HEK293 (cell line): ENCODE data around the gene GPBAR1.

Experiments
- CTCF ChIA-PET: fragments of 350-600 bp; formaldehyde crosslinking; extraction: SDS; loops from one replicate; lab custom pipeline; 2021; ENCODE audit warnings: antibody characterized with exemption; lab: Yijun Ruan, JAX
- POLR2A ChIA-PET: fragments of 300-600 bp; formaldehyde crosslinking; extraction: SDS; loops from one replicate; lab custom pipeline; 2020; ENCODE audit warnings: antibody characterized with exemption, inconsistent platforms; lab: Yijun Ruan, JAX
- H3K27ac ChIP-seq: fragments of 200-500 bp; sonication (Bioruptor generic); 2 replicates; pipeline ENCODE4 v1.5.1; 2014; ENCODE audit warnings: low read depth, low read length, control low read depth, inconsistent platforms; ENCODE audit errors: extremely low read depth
- H3K36me3 ChIP-seq, 2 experiments: fragments of 200-500 bp in 1 of 2; sonication (Bioruptor generic) in 1 of 2; 1 replicate in 1 of 2; 2 replicates in 1 of 2; pipeline ENCODE4 v1.5.1; 2014 to 2017; ENCODE audit warnings: inconsistent platforms in 2 of 2, low read length in 2 of 2; ENCODE audit not compliant: control insufficient read depth in 2 of 2, insufficient read depth in 1 of 2
- H3K4me1 ChIP-seq: fragments of 200-500 bp; sonication (Bioruptor generic); 2 replicates; pipeline ENCODE4 v1.5.1; 2014; ENCODE audit warnings: mild to moderate bottlenecking, low read length, inconsistent platforms; ENCODE audit not compliant: control insufficient read depth, insufficient read depth
- H3K4me3 ChIP-seq: 2 replicates; pipeline ENCODE4 v1.5.1; 2011; ENCODE audit warnings: low read depth, mild to moderate bottlenecking, control low read depth, low read length, moderate library complexity
- H3K9me3 ChIP-seq: fragments of 200-500 bp; sonication (Bioruptor generic); 2 replicates; pipeline ENCODE4 v1.5.1; 2014; ENCODE audit warnings: low read depth, low read length, inconsistent platforms; ENCODE audit not compliant: control insufficient read depth, insufficient read depth
- BCL11B ChIP-seq: fragments of 450-650 bp; formaldehyde crosslinking; IDR thresholded peaks from 2 replicates; pipeline ENCODE4 v1.5.1; 2016; ENCODE audit warnings: low read depth, missing biosample characterization, missing genetic modification characterization
- IKZF3 ChIP-seq: fragments of 450-650 bp; IDR thresholded peaks from 2 replicates; pipeline ENCODE4 v1.5.0; 2018; ENCODE audit warnings: missing biosample characterization, mild to moderate bottlenecking, missing genetic modification characterization, moderate library complexity
- KLF10 ChIP-seq: fragments of 450-650 bp; IDR thresholded peaks from 2 replicates; pipeline ENCODE4 v1.5.1; 2018; ENCODE audit warnings: missing biosample characterization, mild to moderate bottlenecking, missing genetic modification characterization
- KLF17 ChIP-seq: fragments of 450-650 bp; formaldehyde crosslinking; IDR thresholded peaks from 2 replicates; pipeline ENCODE4 v1.5.1; 2016; ENCODE audit warnings: missing biosample characterization, missing genetic modification characterization
- KLF9 ChIP-seq: fragments of 450-650 bp; formaldehyde crosslinking; IDR thresholded peaks from 2 replicates; pipeline ENCODE4 v1.5.1; 2016; ENCODE audit warnings: missing biosample characterization, missing genetic modification characterization, low read depth
- SP2 ChIP-seq: fragments of 450-650 bp; formaldehyde crosslinking; IDR thresholded peaks from 2 replicates; pipeline ENCODE4 v1.5.1; 2016; ENCODE audit warnings: missing biosample characterization, missing genetic modification characterization
- ZBTB20 ChIP-seq: fragments of 450-650 bp; formaldehyde crosslinking; IDR thresholded peaks from 2 replicates; pipeline ENCODE4 v1.5.1; 2016; ENCODE audit warnings: missing biosample characterization, missing genetic modification characterization
- ZBTB48 ChIP-seq: fragments of 450-650 bp; formaldehyde crosslinking; IDR thresholded peaks from 2 replicates; pipeline ENCODE4 v1.5.1; 2016; ENCODE audit warnings: missing biosample characterization, missing genetic modification characterization
- ZFP37 ChIP-seq: fragments of 450-650 bp; formaldehyde crosslinking; IDR thresholded peaks from 2 replicates; pipeline ENCODE4 v1.5.1; 2016; ENCODE audit warnings: missing biosample characterization, missing genetic modification characterization
- ZIC2 ChIP-seq: fragments of 450-650 bp; formaldehyde crosslinking; IDR thresholded peaks from 2 replicates; pipeline ENCODE4 v1.5.1; 2016; ENCODE audit warnings: missing biosample characterization, missing genetic modification characterization
- ZNF2 ChIP-seq: fragments of 450-650 bp; formaldehyde crosslinking; IDR thresholded peaks from 2 replicates; pipeline ENCODE4 v1.5.1; 2016; ENCODE audit warnings: missing biosample characterization, missing genetic modification characterization
- ZNF239 ChIP-seq: fragments of 450-650 bp; formaldehyde crosslinking; IDR thresholded peaks from 2 replicates; pipeline ENCODE4 v1.5.1; 2016; ENCODE audit warnings: missing biosample characterization, missing genetic modification characterization
- ZNF280C ChIP-seq: fragments of 450-650 bp; formaldehyde crosslinking; IDR thresholded peaks from 2 replicates; pipeline ENCODE4 v1.5.1; 2016; ENCODE audit warnings: missing biosample characterization, missing genetic modification characterization
- ZNF354C ChIP-seq: fragments of 450-650 bp; formaldehyde crosslinking; IDR thresholded peaks from 2 replicates; pipeline ENCODE4 v1.5.1; 2016; ENCODE audit warnings: missing biosample characterization, missing genetic modification characterization, low read depth, borderline replicate concordance
- ZNF366 ChIP-seq: fragments of 450-650 bp; formaldehyde crosslinking; conservative IDR thresholded peaks from 2 replicates; pipeline ENCODE4 v1.5.1; 2016; ENCODE audit warnings: missing biosample characterization, missing genetic modification characterization
- ZNF391 ChIP-seq: fragments of 450-650 bp; formaldehyde crosslinking; IDR thresholded peaks from 2 replicates; pipeline ENCODE4 v1.5.1; 2016; ENCODE audit warnings: low read depth, missing biosample characterization, missing genetic modification characterization, borderline replicate concordance
- ZNF426 ChIP-seq: fragments of 450-650 bp; formaldehyde crosslinking; IDR thresholded peaks from 2 replicates; pipeline ENCODE4 v1.5.1; 2017; ENCODE audit warnings: missing biosample characterization, missing genetic modification characterization, mild to moderate bottlenecking, inconsistent platforms, moderate library complexity
- ZNF548 ChIP-seq: fragments of 450-650 bp; formaldehyde crosslinking; IDR thresholded peaks from 2 replicates; pipeline ENCODE4 v1.5.1; 2016; ENCODE audit warnings: missing biosample characterization, missing genetic modification characterization
- ZNF555 ChIP-seq: fragments of 450-650 bp; formaldehyde crosslinking; conservative IDR thresholded peaks from 2 replicates; pipeline ENCODE4 v1.5.1; 2017; ENCODE audit warnings: missing biosample characterization, mild to moderate bottlenecking, missing genetic modification characterization, inconsistent platforms
- ZNF600 ChIP-seq: fragments of 450-650 bp; formaldehyde crosslinking; IDR thresholded peaks from 2 replicates; pipeline ENCODE4 v1.5.1; 2016; ENCODE audit warnings: missing biosample characterization, missing genetic modification characterization
- ZNF76 ChIP-seq: fragments of 450-650 bp; formaldehyde crosslinking; IDR thresholded peaks from 2 replicates; pipeline ENCODE4; 2016; ENCODE audit warnings: low read depth, missing biosample characterization, missing genetic modification characterization, borderline replicate concordance
- TF ChIP-seq, protein P1 (sequence below): fragments of 450-650 bp; formaldehyde crosslinking; IDR thresholded peaks from 2 replicates; pipeline ENCODE4 v1.5.1; 2016; ENCODE audit warnings: missing biosample characterization, missing genetic modification characterization, low read depth
- TF ChIP-seq, protein P2 (sequence below): fragments of 450-650 bp; formaldehyde crosslinking; IDR thresholded peaks from 2 replicates; pipeline ENCODE4 v1.5.1; 2017; ENCODE audit warnings: missing biosample characterization, missing genetic modification characterization
- TF ChIP-seq, protein P3 (sequence below): fragments of 450-650 bp; IDR thresholded peaks from 2 replicates; pipeline ENCODE4 v1.5.1; 2018; ENCODE audit warnings: missing biosample characterization, mild to moderate bottlenecking, missing genetic modification characterization
- TF ChIP-seq, protein P4 (sequence below): fragments of 450-650 bp; formaldehyde crosslinking; IDR thresholded peaks from 2 replicates; pipeline ENCODE4 v1.5.1; 2016; ENCODE audit warnings: missing biosample characterization, missing genetic modification characterization

GPBAR1 gene

GRCh38 chr2:218271865-218272530, 11.2 kb downstream of the GPBAR1 start (continued):
- TF ChIP-seq, protein P1, sequence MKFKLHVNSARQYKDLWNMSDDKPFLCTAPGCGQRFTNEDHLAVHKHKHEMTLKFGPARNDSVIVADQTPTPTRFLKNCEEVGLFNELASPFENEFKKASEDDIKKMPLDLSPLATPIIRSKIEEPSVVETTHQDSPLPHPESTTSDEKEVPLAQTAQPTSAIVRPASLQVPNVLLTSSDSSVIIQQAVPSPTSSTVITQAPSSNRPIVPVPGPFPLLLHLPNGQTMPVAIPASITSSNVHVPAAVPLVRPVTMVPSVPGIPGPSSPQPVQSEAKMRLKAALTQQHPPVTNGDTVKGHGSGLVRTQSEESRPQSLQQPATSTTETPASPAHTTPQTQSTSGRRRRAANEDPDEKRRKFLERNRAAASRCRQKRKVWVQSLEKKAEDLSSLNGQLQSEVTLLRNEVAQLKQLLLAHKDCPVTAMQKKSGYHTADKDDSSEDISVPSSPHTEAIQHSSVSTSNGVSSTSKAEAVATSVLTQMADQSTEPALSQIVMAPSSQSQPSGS, result no peak
- TF ChIP-seq, protein P2, sequence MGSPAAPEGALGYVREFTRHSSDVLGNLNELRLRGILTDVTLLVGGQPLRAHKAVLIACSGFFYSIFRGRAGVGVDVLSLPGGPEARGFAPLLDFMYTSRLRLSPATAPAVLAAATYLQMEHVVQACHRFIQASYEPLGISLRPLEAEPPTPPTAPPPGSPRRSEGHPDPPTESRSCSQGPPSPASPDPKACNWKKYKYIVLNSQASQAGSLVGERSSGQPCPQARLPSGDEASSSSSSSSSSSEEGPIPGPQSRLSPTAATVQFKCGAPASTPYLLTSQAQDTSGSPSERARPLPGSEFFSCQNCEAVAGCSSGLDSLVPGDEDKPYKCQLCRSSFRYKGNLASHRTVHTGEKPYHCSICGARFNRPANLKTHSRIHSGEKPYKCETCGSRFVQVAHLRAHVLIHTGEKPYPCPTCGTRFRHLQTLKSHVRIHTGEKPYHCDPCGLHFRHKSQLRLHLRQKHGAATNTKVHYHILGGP (tag by site-specific recombination), result no peak
- TF ChIP-seq ZBTB20 (tag by site-specific recombination) (no peak), ZNF280C (tag by site-specific recombination) (no peak)

GRCh38 chr2:218272531-218273212, 11.9 kb downstream of the GPBAR1 start:
- Histone ChIP-seq H3K9me3 (no peaks in the 10 kb centered on the region), H3K4me1 (peaks cover 3% of the 10 kb centered on the region; the same call in 1 of the 2 replicates), H3K4me3 (no peak overlapping the region), H3K27ac (no peak overlapping the region), H3K36me3 (peaks cover 7 to 55% of the 10 kb centered on the region in 2 experiments; a peak in 2 of 3 replicates)
- POLR2A ChIA-PET, result interaction anchor here (0.7 to 4.3 kb wide), 4 partner anchors 14 to 182 kb away, joined by 3 to 29 read pairs (median 9); no protein-coding TSS in a partner anchor
- CTCF ChIA-PET, result interaction anchor here (0.5 to 7.3 kb wide), 31 partner anchors 10 to 882 kb away, joined by 3 to 89 read pairs (median 4); partner anchors contain the start of genes CATIP and TMBIM1
- 0 out of 2 replicates have a peak, but pooled peaks have one; percentile 32 for TF ChIP-seq ZNF366
- no peak for TF ChIP-seq ZNF548
- TF ChIP-seq IKZF3 (tag by site-specific recombination), result peak; percentile 58; the same call in 1 of the 2 replicates
- TF ChIP-seq ZNF354C, result no peak
- TF ChIP-seq, protein P3, sequence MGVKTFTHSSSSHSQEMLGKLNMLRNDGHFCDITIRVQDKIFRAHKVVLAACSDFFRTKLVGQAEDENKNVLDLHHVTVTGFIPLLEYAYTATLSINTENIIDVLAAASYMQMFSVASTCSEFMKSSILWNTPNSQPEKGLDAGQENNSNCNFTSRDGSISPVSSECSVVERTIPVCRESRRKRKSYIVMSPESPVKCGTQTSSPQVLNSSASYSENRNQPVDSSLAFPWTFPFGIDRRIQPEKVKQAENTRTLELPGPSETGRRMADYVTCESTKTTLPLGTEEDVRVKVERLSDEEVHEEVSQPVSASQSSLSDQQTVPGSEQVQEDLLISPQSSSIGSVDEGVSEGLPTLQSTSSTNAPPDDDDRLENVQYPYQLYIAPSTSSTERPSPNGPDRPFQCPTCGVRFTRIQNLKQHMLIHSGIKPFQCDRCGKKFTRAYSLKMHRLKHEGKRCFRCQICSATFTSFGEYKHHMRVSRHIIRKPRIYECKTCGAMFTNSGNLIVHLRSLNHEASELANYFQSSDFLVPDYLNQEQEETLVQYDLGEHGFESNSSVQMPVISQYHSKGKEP (tag by site-specific recombination), result 0 out of 2 replicates have a peak, but pooled peaks have one; percentile 43
- peak; percentile 42 for TF ChIP-seq SP2
- TF ChIP-seq KLF17 (tag by site-specific recombination), result peak; percentile 89
- peak; percentile 64; the same call in 1 of the 2 replicates for TF ChIP-seq ZBTB48
- TF ChIP-seq ZNF391 (tag by site-specific recombination), result 0 out of 2 replicates have a peak, but pooled peaks have one; percentile 37
- TF ChIP-seq ZIC2 (tag by site-specific recombination), result 0 out of 2 replicates have a peak, but pooled peaks have one; percentile 11
- TF ChIP-seq ZNF426, result no peak
- peak; percentile 56; the same call in 1 of the 2 replicates for TF ChIP-seq ZNF600
- no peak for TF ChIP-seq ZNF76 (tag by site-specific recombination)
- TF ChIP-seq ZNF2 (tag by site-specific recombination), result peak; percentile 63; the same call in 1 of the 2 replicates
- no peak for TF ChIP-seq ZNF239 (tag by site-specific recombination)
- TF ChIP-seq BCL11B (tag by site-specific recombination), result no peak
- no peak for TF ChIP-seq ZNF555 (tag by site-specific recombination)
- peak; percentile 94 for TF ChIP-seq KLF10 (tag by site-specific recombination)
- TF ChIP-seq KLF9 (tag by site-specific recombination), result peak; percentile 82
- TF ChIP-seq, protein P4, sequence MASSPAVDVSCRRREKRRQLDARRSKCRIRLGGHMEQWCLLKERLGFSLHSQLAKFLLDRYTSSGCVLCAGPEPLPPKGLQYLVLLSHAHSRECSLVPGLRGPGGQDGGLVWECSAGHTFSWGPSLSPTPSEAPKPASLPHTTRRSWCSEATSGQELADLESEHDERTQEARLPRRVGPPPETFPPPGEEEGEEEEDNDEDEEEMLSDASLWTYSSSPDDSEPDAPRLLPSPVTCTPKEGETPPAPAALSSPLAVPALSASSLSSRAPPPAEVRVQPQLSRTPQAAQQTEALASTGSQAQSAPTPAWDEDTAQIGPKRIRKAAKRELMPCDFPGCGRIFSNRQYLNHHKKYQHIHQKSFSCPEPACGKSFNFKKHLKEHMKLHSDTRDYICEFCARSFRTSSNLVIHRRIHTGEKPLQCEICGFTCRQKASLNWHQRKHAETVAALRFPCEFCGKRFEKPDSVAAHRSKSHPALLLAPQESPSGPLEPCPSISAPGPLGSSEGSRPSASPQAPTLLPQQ (tag by site-specific recombination), result 0 out of 2 replicates have a peak, but pooled peaks have one; percentile 30
- TF ChIP-seq ZFP37 (tag by site-specific recombination), result 0 out of 2 replicates have a peak, but pooled peaks have one; percentile 37
